HL-60/S4 (cell line): ENCODE results near the gene ZNRF3.
"Not testable (repeated sequence)": the region's sequence is repeated elsewhere in the genome, so short reads cannot be mapped to it uniquely, and the experiment has no call there.

Experiments used
- in situ Hi-C: fragments of 300-500 bp; cut with MboI; formaldehyde crosslinking; loops from 2 replicates; pipeline ENCODE4 v1.14.3; 2022; ENCODE audit warnings: low sequenced_read_pairs

The ZNRF3 gene

GRCh38 chr22:29003552-29003951 lies 120.2 kb downstream of the ZNRF3 start:
- in situ Hi-C loops, result no loop called here

- in situ Hi-C loops, result no loop called here
Observed at GRCh38 chr22:29003975-29004646, 120.7 kb downstream of the ZNRF3 start.

- in situ Hi-C loops, result no loop called here
Observed at GRCh38 chr22:29004647-29005371, 121.4 kb downstream of the ZNRF3 start.

GRCh38 chr22:29005754-29006153 lies 122.4 kb downstream of the ZNRF3 start:
- in situ Hi-C loops, result not testable (repeated sequence)

- in situ Hi-C loops, result no loop called here
Observed at GRCh38 chr22:29006346-29006745, 123.0 kb downstream of the ZNRF3 start.

GRCh38 chr22:29009148-29009547 lies 125.8 kb downstream of the ZNRF3 start:
- in situ Hi-C loops, result no loop called here

GRCh38 chr22:29011240-29012100 lies 128.1 kb downstream of the ZNRF3 start:
- in situ Hi-C loops, result no loop called here

GRCh38 chr22:29012101-29012433 lies 128.7 kb downstream of the ZNRF3 start:
- in situ Hi-C loops, result no loop called here

- in situ Hi-C loops, result no loop called here
Observed at GRCh38 chr22:29012952-29013351, 129.6 kb downstream of the ZNRF3 start.

- in situ Hi-C loops, result no loop called here
Observed at GRCh38 chr22:29014293-29014692, 130.9 kb downstream of the ZNRF3 start.

- in situ Hi-C loops, result no loop called here
Observed at GRCh38 chr22:29014773-29015172, 131.4 kb downstream of the ZNRF3 start.

GRCh38 chr22:29016067-29016938 lies 132.9 kb downstream of the ZNRF3 start:
- in situ Hi-C loops, result no loop called here

GRCh38 chr22:29018293-29019189 lies 135.2 kb downstream of the ZNRF3 start:
- in situ Hi-C loops, result no loop called here

GRCh38 chr22:29022101-29022817 lies 138.9 kb downstream of the ZNRF3 start:
- in situ Hi-C loops, result no loop called here

- in situ Hi-C loops, result no loop called here
Observed at GRCh38 chr22:29023172-29023796, 139.9 kb downstream of the ZNRF3 start.

- in situ Hi-C loops, result loop anchor here (25.0 kb wide), 1 partner anchor 414 kb away; no protein-coding TSS in a partner anchor
Observed at GRCh38 chr22:29026579-29026978, 143.2 kb downstream of the ZNRF3 start.

GRCh38 chr22:29028468-29028867 lies 145.1 kb downstream of the ZNRF3 start:
- in situ Hi-C loops, result loop anchor here (25.0 kb wide), 1 partner anchor 416 kb away; no protein-coding TSS in a partner anchor

GRCh38 chr22:29029202-29030000 lies 146.0 kb downstream of the ZNRF3 start:
- in situ Hi-C loops, result loop anchor here (25.0 kb wide), 1 partner anchor 417 kb away; no protein-coding TSS in a partner anchor
